NCI-H526 (cell line): Measurements from ENCODE around the gene SEMA4A.
"Not testable (repeated sequence)": the region's sequence is repeated elsewhere in the genome, so short reads cannot be mapped to it uniquely, and the experiment has no call there.

Source experiments
- DNase-seq, 2 experiments: peaks; one replicate each; lab custom pipeline; 2025; lab: John Stamatoyannopoulos, UW

Gene SEMA4A

GRCh38 chr1:156160000-156160742 is 6.8 kb downstream of the SEMA4A start:
- DNase-seq = no peak

- peak; percentile 53 to 87 for DNase-seq
Observed at GRCh38 chr1:156160743-156161171, 7.4 kb downstream of the SEMA4A start.

DNA sequence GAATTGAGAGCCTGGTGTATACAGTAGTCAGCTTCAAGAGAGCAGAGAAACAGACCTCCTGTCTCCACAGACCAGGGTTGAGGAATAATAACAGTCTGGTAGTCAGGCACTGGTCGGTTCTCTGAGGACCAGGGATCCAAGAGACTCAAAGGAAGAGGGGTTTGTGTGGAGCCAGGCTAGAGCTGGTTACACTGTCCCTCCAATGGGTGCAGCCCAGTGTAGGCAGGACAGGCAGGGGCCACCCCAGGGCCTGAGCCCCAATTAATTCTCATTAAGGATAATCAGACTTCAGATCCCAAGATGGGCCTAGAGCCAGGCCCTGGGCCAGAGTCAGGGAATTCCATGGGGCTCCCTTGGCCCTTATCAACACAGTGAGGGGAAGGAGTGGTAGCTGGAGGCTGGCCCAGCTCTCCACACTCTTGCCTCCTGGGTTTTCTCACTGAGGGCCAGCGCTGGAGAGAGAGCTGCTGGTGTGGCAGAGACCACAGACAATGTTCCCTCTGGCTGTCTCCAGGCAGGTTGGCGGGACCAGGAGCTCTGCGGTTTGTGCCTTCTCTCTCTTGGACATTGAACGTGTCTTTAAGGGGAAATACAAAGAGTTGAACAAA is 9.1 kb downstream of the SEMA4A start:
- no peak for DNase-seq

DNA sequence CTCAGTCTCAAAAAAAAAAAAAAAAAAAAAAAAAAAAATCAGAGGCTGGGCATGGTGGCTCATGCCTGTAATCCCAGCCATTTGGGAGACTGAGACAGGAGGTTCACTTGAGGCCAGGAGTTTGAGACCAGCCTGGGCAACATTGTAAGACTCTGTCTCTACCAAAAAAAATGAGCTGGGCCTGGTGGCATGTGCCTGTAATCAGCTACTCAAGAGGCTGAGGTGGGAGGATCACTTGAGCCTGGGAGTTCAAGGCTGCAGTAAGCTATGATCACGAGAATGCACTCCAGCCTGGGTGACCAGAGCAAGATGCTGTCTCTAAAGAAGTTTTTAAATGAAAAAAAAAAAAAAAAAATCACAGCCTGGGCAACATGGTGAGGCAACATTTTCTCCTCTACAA is 10.3 kb downstream of the SEMA4A start:
- no peak for DNase-seq

GRCh38 chr1:156164125-156164831 is 10.9 kb downstream of the SEMA4A start:
- DNase-seq = peak; percentile 44 to 64

GRCh38 chr1:156165083-156165482 is 11.7 kb downstream of the SEMA4A start:
- no peak for DNase-seq

DNA sequence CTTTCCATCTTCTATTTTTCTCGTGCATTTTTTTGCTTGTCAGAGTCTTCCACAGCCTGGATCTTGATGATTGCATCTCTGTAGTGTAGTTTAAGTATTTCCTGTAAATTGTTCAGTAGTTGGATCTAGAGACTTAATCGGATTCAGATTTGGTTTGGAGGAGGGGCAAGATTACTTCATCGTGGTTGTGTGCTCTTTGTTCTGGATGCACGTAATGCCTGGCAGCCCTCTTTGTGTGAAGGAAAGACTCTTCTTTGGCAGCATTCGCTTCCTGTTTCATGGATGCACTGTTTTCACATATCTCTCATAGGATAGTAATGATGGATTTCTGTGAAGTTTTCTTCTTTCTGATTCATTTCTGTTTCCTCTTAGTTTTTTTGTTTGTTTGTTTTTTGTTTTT is 14.2 kb downstream of the SEMA4A start:
- DNase-seq = no peak

GRCh38 chr1:156172696-156173470 is 19.5 kb downstream of the SEMA4A start:
- DNase-seq = no peak

GRCh38 chr1:156176610-156177210 is 23.3 kb downstream of the SEMA4A start:
- no peak for DNase-seq

GRCh38 chr1:156177919-156178654 is 24.7 kb downstream of the SEMA4A start:
- no peak for DNase-seq

- no peak for DNase-seq
Observed at GRCh38 chr1:156180471-156180870, 27.1 kb downstream of the SEMA4A start.

GRCh38 chr1:156181391-156181924 is 28.1 kb downstream of the SEMA4A start:
- not testable (repeated sequence) for DNase-seq

DNA sequence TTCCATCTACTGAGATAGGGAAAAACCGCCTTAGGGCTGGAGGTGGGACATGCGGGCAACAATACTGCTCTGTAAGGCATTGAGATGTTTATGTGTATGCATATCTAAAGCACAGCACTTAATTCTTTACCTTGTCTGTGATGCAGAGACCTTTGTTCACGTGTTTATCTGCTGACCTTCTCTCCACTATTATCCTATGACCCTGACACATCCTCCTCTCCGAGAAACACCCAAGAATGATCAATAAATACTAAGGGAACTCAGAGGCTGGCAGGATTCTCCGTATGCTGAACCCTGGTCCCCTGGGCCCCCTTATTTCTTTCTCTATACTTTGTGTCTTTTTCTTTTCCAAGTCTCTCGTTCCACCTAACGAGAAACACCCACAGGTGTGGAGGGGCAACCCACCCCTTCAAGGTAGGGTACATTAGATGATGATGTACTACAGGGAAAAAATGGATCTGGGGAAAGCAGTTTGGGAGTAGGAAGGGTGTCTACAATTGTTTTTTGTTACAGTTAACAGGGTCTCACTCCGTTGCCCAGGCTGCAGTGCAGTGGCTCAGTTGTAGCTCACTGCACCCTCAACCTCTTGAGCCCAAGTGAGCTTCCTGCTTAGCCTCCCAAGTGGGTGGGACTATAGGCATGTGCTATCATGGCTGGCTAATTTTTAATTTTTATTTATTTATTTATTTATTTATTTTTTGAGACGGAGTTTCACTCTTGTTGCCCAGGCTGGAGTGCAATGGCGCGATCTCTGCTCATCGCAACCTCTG is 28.8 kb downstream of the SEMA4A start:
- DNase-seq = not testable (repeated sequence)

- DNase-seq = not testable (repeated sequence)
Observed at GRCh38 chr1:156186347-156187177, 33.2 kb downstream of the SEMA4A start.

DNA sequence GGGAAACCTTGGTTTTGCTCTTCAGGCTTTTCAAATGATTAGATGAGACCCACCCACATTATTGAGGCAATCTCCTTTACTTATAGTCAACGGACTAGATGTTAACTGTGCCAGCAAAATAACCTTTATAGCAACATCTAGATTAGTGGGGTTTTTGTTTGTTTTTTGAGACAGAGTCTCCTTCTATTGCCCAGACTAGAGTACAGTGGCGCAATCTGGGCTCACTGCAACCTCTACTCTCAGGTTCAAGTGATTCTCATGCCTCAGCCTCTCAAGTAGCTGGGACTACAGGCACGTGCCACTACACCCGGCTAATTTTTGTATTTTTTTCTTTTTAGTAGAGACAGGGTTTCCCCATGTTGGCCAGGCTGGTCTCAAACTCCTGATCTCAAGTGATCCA is 36.9 kb downstream of the SEMA4A start:
- not testable (repeated sequence) for DNase-seq

GRCh38 chr1:156191292-156191964 is 38.0 kb downstream of the SEMA4A start:
- DNase-seq = no peak

DNA sequence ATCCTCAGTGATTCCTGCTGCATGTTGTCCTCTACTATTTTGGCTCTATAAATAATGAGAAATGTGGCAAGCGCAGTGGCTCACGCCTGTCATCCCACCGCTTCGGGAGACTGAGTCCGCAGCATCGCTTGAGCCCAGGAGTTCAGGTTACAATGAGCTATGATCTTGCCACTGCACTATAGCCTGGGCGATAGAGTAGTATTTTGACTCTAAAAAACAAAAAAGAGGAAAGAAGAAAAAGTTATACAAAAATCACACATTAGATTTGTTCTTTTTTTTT is 39.8 kb downstream of the SEMA4A start:
- no peak for DNase-seq

DNA sequence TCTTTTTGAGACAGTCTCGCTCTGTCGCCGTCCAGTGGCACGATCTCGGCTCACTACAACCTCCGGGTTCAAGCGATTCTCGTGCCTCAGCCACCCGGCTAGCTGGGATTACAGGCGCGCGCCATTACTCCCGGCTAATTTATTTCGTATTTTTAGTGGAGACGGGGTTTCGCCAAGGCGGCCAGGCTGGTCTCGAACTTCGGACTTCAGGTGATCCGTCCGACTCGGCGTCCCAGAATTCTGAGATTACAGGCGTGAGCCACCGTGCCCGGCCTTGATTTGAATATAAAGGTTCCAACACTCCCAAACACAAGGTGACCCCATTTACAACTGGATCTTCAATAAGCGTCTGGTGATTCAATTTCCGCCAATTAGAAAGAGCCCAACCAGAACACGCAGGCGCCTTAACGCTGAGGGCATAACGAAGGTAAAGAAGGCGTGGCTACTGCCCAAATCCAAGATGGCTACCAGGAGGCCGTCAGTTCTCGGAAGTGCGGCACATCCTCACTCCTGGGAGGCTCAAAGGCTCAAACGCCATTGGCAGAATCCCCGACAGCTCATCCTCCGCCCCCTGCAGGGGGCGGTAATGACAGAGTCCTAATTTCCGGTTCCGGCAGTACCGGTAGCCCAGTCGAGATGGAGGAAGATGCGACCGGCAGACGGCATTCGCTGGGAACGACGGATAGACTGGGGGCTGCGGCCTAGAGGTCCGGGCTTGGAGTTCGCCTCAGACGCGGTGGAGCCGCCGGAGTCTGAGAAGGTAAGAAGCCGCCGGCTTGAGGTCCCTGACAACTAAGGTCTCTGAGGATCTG is 40.3 kb downstream of the SEMA4A start, which contains the start of gene SLC25A44:
Gene SLC25A44, plus strand, starts transcription at position 617 of the 812 bp plus-strand sequence. CDS start 5,744 bp downstream, outside the sequence.
- peak; percentile 100 for DNase-seq
